AG08396 (cell line): ENCODE data around the gene PHIP.
"Not testable (repeated sequence)": the region's sequence is repeated elsewhere in the genome, so short reads cannot be mapped to it uniquely, and the experiment has no call there.

Experiments
- DNase-seq: peaks from one replicate; pipeline ENCODE4 v3.0.0; 2012; ENCODE audit warnings: low spot score, mixed read lengths

Gene PHIP

GRCh38 chr6:79078075-79078969 lies at the start of gene PHIP:
TSS of gene PHIP (minus strand) at chr6:79078254. CDS start at chr6:79078068, 186 bp downstream.
- peak; percentile 85 for DNase-seq

GRCh38 chr6:79127660-79128059 lies 49.6 kb upstream of the PHIP start:
- DNase-seq: no peak

GRCh38 chr6:79119217-79119616 lies 41.2 kb upstream of the PHIP start:
- no peak for DNase-seq

- DNase-seq: no peak
Observed at GRCh38 chr6:79117752-79118151, 39.7 kb upstream of the PHIP start.

GRCh38 chr6:79115553-79116182 lies 37.6 kb upstream of the PHIP start:
- DNase-seq: no peak

GRCh38 chr6:79111549-79111948 lies 33.5 kb upstream of the PHIP start:
- no peak for DNase-seq

GRCh38 chr6:79101164-79101563 lies 23.1 kb upstream of the PHIP start:
- no peak for DNase-seq

GRCh38 chr6:79100304-79100703 lies 22.2 kb upstream of the PHIP start:
- no peak for DNase-seq

GRCh38 chr6:79094938-79095337 lies 16.9 kb upstream of the PHIP start:
- no peak for DNase-seq

GRCh38 chr6:79091801-79092200 lies 13.7 kb upstream of the PHIP start:
- not testable (repeated sequence) for DNase-seq

GRCh38 chr6:79089552-79090404 lies 11.7 kb upstream of the PHIP start:
- DNase-seq: no peak

- no peak for DNase-seq
Observed at GRCh38 chr6:79084693-79085092, 6.6 kb upstream of the PHIP start.

GRCh38 chr6:79082304-79082703 lies 4.2 kb upstream of the PHIP start:
- DNase-seq: no peak

GRCh38 chr6:79081663-79082062 lies 3.6 kb upstream of the PHIP start:
- DNase-seq: no peak

GRCh38 chr6:79079561-79080041 lies 1.5 kb upstream of the PHIP start:
- DNase-seq: no peak

GRCh38 chr6:79077715-79078074 lies 359 bp downstream of the PHIP start:
- DNase-seq: peak; percentile 57

- DNase-seq: peak; percentile 94
Observed at GRCh38 chr6:79076782-79077641, 1.0 kb downstream of the PHIP start.

GRCh38 chr6:79076160-79076559 lies 1.9 kb downstream of the PHIP start:
- no peak for DNase-seq

- no peak for DNase-seq
Observed at GRCh38 chr6:79073888-79074287, 4.2 kb downstream of the PHIP start.

- no peak for DNase-seq
Observed at GRCh38 chr6:79072640-79073181, 5.3 kb downstream of the PHIP start.

GRCh38 chr6:79071547-79071946 lies 6.5 kb downstream of the PHIP start:
- no peak for DNase-seq
